OCI-LY1 (cell line): Measurements from ENCODE around the gene LMBR1.

Experiments used
- H2AFZ ChIP-seq: fragments of 200-600 bp; sonication (generic), shearing (Covaris generic); 2 replicates; pipeline ENCODE4 v1.6.0; 2014; ENCODE audit warnings: antibody characterized with exemption, mild to moderate bottlenecking, low read length
- H3F3A ChIP-seq: fragments of 200-600 bp; sonication (generic), shearing (Covaris generic); 2 replicates; pipeline ENCODE4 v1.6.0; 2014; ENCODE audit warnings: mild to moderate bottlenecking, antibody characterized with exemption, low read length, moderate library complexity; ENCODE audit not compliant: insufficient read depth
- H3K27ac ChIP-seq: fragments of 200-600 bp; sonication (generic); 2 replicates; pipeline ENCODE4 v1.5.1; 2014; ENCODE audit warnings: low read length, mixed run types, mild to moderate bottlenecking, low read depth; ENCODE audit not compliant: poor library complexity, severe bottlenecking
- H3K27me3 ChIP-seq: fragments of 200-600 bp; sonication (generic); 2 replicates; pipeline ENCODE4 v1.6.0; 2014; ENCODE audit warnings: antibody characterized with exemption, mild to moderate bottlenecking, low read length, moderate library complexity; ENCODE audit not compliant: insufficient read depth
- H3K36me3 ChIP-seq: fragments of 200-600 bp; sonication (generic); 2 replicates; pipeline ENCODE4 v1.6.1; 2014; ENCODE audit warnings: mild to moderate bottlenecking, antibody characterized with exemption, low read length, moderate library complexity, mixed read lengths; ENCODE audit not compliant: insufficient read depth
- H3K4me1 ChIP-seq: fragments of 200-600 bp; sonication (generic); 2 replicates; pipeline ENCODE4 v1.5.1; 2014; ENCODE audit warnings: mild to moderate bottlenecking, low read length, moderate library complexity; ENCODE audit not compliant: insufficient read depth, severe bottlenecking
- H3K4me2 ChIP-seq: fragments of 200-600 bp; sonication (generic), shearing (Covaris generic); 2 replicates; pipeline ENCODE4 v1.6.1; 2014; ENCODE audit warnings: low read length
- H3K4me3 ChIP-seq: fragments of 200-600 bp; sonication (generic); 2 replicates; pipeline ENCODE4 v1.5.1; 2014; ENCODE audit warnings: low read length, low read depth, mild to moderate bottlenecking, mixed read lengths; ENCODE audit not compliant: poor library complexity, severe bottlenecking
- H3K79me2 ChIP-seq: fragments of 200-600 bp; shearing (Covaris generic); 2 replicates; pipeline ENCODE4 v1.6.1; 2016; ENCODE audit warnings: mixed run types, low read length, mixed read lengths; ENCODE audit not compliant: insufficient read depth
- H3K9ac ChIP-seq: fragments of 200-600 bp; sonication (generic), shearing (Covaris generic); 2 replicates; pipeline ENCODE4 v1.6.1; 2014; ENCODE audit warnings: mild to moderate bottlenecking, low read length, mixed read lengths
- H3K9me2 ChIP-seq: fragments of 200-600 bp; sonication (generic), shearing (Covaris generic); 2 replicates; pipeline ENCODE4 v1.6.1; 2014; ENCODE audit warnings: low read depth, mild to moderate bottlenecking, low read length, mixed read lengths
- H3K9me3 ChIP-seq: fragments of 200-600 bp; shearing (Covaris generic); 2 replicates; pipeline ENCODE4 v1.6.1; 2014; ENCODE audit warnings: low read length, mixed read lengths
- H4K20me1 ChIP-seq: fragments of 200-600 bp; sonication (generic), shearing (Covaris generic); 2 replicates; pipeline ENCODE4 v1.6.0; 2016; ENCODE audit warnings: mild to moderate bottlenecking, low read length; ENCODE audit not compliant: insufficient read depth
- EZH2 ChIP-seq: fragments of 200-600 bp; sonication (generic), shearing (Covaris generic); IDR thresholded peaks from 2 replicates; pipeline ENCODE4 v1.8.0; 2017; ENCODE audit warnings: borderline replicate concordance, mixed run types, mild to moderate bottlenecking, antibody characterized with exemption, low read length, moderate library complexity, mixed read lengths
- TF ChIP-seq, protein P1 (sequence below): fragments of 200-600 bp; sonication (generic), shearing (Covaris generic); IDR thresholded peaks from 2 replicates; pipeline ENCODE4 v1.5.1; 2017; ENCODE audit warnings: mild to moderate bottlenecking, antibody characterized with exemption, low read length, moderate library complexity, mixed read lengths

LMBR1 gene

GRCh38 chr7:156768698-156769472 is 124.1 kb downstream of the LMBR1 start:
- Histone ChIP-seq H3K79me2 (no peaks in the 10 kb centered on the region), H3K36me3 (no peaks in the 10 kb centered on the region; the same call in 1 of the 2 replicates), H3K4me1 (no peaks in the 10 kb centered on the region), H3K4me2 (no peak overlapping the region), H3K9me2 (no peaks in the 10 kb centered on the region), H3K27me3 (no peaks in the 10 kb centered on the region), H3K9ac (no peak overlapping the region), H3K4me3 (no peak overlapping the region), H3K27ac (no peak overlapping the region), H3K9me3 (no peaks in the 10 kb centered on the region), H2AFZ (no peak overlapping the region), H3F3A (no peaks in the 10 kb centered on the region), H4K20me1 (no peaks in the 10 kb centered on the region)
- TF ChIP-seq, protein P1, sequence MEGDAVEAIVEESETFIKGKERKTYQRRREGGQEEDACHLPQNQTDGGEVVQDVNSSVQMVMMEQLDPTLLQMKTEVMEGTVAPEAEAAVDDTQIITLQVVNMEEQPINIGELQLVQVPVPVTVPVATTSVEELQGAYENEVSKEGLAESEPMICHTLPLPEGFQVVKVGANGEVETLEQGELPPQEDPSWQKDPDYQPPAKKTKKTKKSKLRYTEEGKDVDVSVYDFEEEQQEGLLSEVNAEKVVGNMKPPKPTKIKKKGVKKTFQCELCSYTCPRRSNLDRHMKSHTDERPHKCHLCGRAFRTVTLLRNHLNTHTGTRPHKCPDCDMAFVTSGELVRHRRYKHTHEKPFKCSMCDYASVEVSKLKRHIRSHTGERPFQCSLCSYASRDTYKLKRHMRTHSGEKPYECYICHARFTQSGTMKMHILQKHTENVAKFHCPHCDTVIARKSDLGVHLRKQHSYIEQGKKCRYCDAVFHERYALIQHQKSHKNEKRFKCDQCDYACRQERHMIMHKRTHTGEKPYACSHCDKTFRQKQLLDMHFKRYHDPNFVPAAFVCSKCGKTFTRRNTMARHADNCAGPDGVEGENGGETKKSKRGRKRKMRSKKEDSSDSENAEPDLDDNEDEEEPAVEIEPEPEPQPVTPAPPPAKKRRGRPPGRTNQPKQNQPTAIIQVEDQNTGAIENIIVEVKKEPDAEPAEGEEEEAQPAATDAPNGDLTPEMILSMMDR: no peak
- no peak for TF ChIP-seq EZH2

DNA sequence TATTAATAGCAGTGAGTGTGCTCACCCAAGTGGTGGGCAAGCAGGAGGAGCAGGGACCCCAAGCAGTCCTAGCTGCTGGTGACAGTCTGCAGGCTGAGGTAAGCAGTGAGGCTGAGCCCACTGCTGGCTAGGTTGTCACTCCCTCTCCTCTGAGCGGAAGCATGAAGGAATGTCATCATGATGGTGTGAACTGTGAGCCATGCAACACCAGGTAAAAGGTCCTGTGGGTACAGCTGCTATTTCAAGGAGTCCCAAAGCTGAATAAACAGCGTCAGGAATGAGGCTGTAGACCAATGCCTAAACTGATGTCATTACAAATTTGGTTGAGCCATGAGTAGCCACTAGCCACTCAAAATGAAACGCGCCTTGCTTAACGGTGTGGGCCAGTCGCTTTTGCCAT is 126.3 kb downstream of the LMBR1 start:
- H3K4me2 ChIP-seq: no peak overlapping the region
- H3K9me2 ChIP-seq: no peaks in the 10 kb centered on the region
- H3K27ac ChIP-seq: no peak overlapping the region
- no peaks in the 10 kb centered on the region for H3K9me3 ChIP-seq
- no peaks in the 10 kb centered on the region for H3K4me1 ChIP-seq
- H3K36me3 ChIP-seq: peaks cover 10% of the 10 kb centered on the region
- H3K4me3 ChIP-seq: no peak overlapping the region
- no peaks in the 10 kb centered on the region for H4K20me1 ChIP-seq
- no peaks in the 10 kb centered on the region for H3F3A ChIP-seq
- H2AFZ ChIP-seq: no peak overlapping the region
- H3K27me3 ChIP-seq: no peaks in the 10 kb centered on the region
- no peak overlapping the region for H3K9ac ChIP-seq
- TF ChIP-seq, protein P1: no peak
- TF ChIP-seq EZH2: no peak
- no peaks in the 10 kb centered on the region for H3K79me2 ChIP-seq

- Histone ChIP-seq H2AFZ (no peak overlapping the region), H3K9me3 (no peaks in the 10 kb centered on the region), H3K36me3 (peaks cover 15% of the 10 kb centered on the region), H3F3A (no peaks in the 10 kb centered on the region), H3K27ac (no peak overlapping the region), H3K9me2 (no peaks in the 10 kb centered on the region), H3K4me1 (no peaks in the 10 kb centered on the region), H3K27me3 (no peaks in the 10 kb centered on the region), H3K79me2 (no peaks in the 10 kb centered on the region), H4K20me1 (no peaks in the 10 kb centered on the region), H3K9ac (no peak overlapping the region), H3K4me2 (no peak overlapping the region), H3K4me3 (no peak overlapping the region)
- TF ChIP-seq, protein P1: no peak
- TF ChIP-seq EZH2: no peak
These were observed 126.9 kb downstream of the LMBR1 start for GRCh38 chr7:156765901-156766656.
